Measurements from ENCODE around the gene ATP11B. TPM values are rescaled to one million over a fixed set of nuclear protein-coding genes. Genes with fewer than 3 reads are reported as not detected.

The ATP11B gene
- total RNA-seq, 1 donor, result 66.4 TPM

DNA sequence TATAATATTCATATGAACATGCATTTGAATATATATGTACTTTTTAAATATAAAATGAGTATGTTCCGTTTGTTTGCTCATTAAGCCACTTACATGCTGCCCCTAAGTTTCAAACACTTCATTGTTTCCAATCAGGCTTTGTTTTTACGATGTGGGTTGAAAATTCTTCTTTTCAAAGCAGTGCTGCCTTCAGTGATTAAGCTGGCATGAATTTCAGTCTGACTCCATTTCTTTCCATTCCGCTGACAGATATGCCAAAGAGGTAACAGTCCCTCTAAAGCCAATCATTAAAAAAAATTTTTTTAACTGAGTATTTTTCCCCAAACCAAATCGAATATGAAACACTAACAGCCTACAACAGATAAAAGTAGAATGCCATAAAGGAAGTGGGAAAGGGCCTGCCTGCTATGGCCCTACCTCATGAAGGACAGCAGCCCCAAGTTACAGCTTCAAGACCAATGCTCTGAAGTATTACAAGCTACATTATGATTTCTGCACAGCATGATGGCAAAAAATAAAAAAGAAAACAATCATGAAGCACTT lies 147.0 kb downstream of the ATP11B start:
- TF ChIP-seq, protein P1, sequence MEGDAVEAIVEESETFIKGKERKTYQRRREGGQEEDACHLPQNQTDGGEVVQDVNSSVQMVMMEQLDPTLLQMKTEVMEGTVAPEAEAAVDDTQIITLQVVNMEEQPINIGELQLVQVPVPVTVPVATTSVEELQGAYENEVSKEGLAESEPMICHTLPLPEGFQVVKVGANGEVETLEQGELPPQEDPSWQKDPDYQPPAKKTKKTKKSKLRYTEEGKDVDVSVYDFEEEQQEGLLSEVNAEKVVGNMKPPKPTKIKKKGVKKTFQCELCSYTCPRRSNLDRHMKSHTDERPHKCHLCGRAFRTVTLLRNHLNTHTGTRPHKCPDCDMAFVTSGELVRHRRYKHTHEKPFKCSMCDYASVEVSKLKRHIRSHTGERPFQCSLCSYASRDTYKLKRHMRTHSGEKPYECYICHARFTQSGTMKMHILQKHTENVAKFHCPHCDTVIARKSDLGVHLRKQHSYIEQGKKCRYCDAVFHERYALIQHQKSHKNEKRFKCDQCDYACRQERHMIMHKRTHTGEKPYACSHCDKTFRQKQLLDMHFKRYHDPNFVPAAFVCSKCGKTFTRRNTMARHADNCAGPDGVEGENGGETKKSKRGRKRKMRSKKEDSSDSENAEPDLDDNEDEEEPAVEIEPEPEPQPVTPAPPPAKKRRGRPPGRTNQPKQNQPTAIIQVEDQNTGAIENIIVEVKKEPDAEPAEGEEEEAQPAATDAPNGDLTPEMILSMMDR (IDR thresholded peaks at IDR 0.05; ENCODE audit: insufficient read depth, low read length), result no peak
- DNase-seq (ENCODE audit: low read depth), result no peak
- H3K4me3 ChIP-seq (ENCODE audit: low read depth, low read length), result no peak overlapping the region

DNA sequence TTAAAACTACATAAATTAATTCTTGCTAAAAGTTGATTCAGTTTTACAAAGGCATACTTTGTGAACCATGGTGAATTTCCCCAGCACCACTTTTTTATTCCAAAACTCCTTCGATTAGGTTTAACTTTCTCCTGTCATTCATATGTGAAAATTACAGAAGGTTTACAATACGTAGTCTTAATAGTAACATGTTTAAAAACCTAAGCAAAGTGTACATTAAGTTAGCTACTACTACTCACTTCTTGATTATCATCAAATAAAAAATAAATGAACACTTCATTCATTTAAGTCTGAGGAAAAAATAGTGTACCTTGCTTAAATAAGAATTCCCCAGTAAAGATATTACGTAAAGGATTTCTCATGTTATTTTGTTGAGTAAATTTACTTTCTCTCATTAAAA lies 148.4 kb downstream of the ATP11B start:
- TF ChIP-seq, protein P1 (IDR thresholded peaks at IDR 0.05; ENCODE audit: insufficient read depth, low read length), result no peak
- H3K4me3 ChIP-seq (ENCODE audit: low read depth, low read length), result no peak overlapping the region
- DNase-seq (ENCODE audit: low read depth), result no peak

DNA sequence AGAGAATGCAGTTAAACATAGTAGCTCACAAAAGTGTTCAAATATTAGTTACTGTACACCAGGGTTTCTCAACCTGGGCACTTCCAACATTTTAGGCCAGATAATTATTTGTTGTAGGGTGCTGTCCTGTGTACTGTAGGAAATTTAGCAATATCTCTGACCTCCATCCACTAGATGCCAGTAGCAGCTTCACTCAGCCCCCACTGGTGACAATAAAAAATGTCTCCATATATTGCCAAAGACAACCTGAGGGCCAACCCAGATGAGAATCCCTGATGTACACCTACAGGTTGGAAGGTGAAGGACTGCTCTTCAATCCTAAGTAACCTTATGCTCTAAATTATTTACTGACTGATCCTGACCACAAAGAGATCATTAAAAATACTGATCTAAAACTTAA lies 154.6 kb downstream of the ATP11B start:
- H3K4me3 ChIP-seq (ENCODE audit: low read depth, low read length), result no peak overlapping the region
- no peak for DNase-seq (ENCODE audit: low read depth)
- TF ChIP-seq, protein P1 (IDR thresholded peaks at IDR 0.05; ENCODE audit: insufficient read depth, low read length), result no peak

DNA sequence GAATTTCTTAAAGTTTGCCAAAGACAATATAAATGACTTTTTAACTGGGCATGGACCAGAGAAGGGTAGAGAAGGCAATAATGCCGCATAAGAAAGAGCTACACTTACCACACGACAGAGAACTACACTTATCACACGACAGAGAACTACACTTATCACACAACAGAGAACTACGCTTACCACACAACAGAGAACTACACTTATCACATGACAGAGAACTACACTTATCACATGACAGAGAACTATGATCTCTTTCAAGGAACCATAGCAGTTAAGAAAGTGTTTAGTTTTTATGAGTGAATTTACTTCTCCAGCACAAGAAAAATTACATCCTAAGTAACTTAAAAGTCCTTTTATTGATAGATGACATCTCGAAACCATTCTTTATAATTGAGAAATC lies 155.0 kb downstream of the ATP11B start:
- TF ChIP-seq, protein P1 (IDR thresholded peaks at IDR 0.05; ENCODE audit: insufficient read depth, low read length), result no peak
- no peak for DNase-seq (ENCODE audit: low read depth)
- no peak overlapping the region for H3K4me3 ChIP-seq (ENCODE audit: low read depth, low read length)

DNA sequence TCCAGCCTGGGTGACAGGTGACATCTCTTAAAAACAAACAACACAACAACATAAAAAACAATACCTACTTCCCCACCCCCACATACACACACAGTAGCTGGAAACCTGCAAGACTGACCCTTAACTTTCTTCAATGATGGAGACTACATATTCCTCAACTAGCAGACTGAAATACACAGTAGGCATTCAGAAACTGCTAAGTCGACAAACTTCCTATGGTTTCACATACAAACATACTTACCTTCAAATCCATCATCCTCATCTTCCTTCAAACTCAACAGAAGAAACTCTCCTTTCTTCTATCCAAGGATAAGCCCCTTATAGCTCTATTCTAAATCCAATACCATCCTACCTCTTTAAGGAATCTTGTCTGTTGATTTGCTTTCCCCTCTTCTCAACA lies 156.4 kb downstream of the ATP11B start:
- no peak for DNase-seq (ENCODE audit: low read depth)
- TF ChIP-seq, protein P1 (IDR thresholded peaks at IDR 0.05; ENCODE audit: insufficient read depth, low read length), result no peak
- H3K4me3 ChIP-seq (ENCODE audit: low read depth, low read length), result no peak overlapping the region

DNA sequence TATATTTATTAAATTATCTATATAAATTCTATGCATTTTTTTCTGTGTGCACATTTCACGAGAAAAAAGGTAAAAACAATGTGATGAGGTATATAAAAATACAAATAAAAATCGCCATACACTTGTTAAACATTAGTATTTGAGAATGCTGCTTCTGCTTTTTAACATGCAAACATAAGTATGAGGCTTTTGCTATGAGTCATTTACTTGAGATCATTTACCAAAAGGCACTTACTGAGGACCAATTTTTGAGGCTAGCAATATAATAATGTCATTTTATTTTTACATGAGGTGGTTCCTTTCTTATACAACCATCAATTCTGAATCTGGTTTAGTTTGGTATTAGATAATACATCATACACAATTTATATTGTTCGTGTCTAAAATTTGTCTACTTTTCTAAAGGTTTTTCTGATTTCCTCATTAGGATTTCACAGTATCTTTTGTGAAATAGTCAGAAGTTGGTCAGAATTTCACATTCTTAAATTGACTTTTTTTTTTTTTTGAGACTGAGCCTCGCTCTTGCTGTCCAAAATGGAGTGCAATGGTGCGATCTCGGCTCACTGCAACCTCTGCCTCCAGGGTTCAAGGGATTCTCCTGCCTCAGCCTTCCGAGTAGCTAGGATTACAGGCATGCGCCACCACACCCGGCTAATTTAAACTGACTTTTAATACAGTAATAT lies 161.4 kb downstream of the ATP11B start:
- TF ChIP-seq, protein P1 (IDR thresholded peaks at IDR 0.05; ENCODE audit: insufficient read depth, low read length), result no peak
- H3K4me3 ChIP-seq (ENCODE audit: low read depth, low read length), result no peak overlapping the region
- no peak for DNase-seq (ENCODE audit: low read depth)

DNA sequence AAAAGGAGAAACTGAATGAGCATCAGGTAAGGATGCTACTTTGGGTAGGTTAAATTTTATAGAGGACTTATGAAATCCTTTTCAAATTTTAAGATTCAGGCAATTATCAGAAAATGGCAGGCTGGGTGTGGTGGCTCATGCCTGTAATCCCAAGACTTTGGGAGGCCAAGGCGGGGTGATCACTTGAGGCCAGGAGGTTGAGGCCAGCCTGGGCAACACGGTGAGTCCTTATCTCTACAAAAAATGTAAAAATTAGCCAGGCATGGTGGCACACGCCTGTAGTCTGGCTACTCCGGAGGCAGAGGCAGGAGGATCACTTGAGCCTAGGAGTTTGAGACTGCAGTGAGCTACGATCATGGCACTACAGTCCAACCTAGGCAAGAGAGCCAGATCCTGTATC lies 163.9 kb downstream of the ATP11B start:
- no peak for DNase-seq (ENCODE audit: low read depth)
- TF ChIP-seq, protein P1 (IDR thresholded peaks at IDR 0.05; ENCODE audit: insufficient read depth, low read length), result no peak
- no peak overlapping the region for H3K4me3 ChIP-seq (ENCODE audit: low read depth, low read length)

Measured in fibroblast of the aortic adventitia (primary cell).